RWPE1 (cell line): ENCODE data around the gene VSIG8.

ENCODE experiments used
- CTCF ChIA-PET: fragments of 350-600 bp; sonication (Branson Sonifier 250); formaldehyde crosslinking; extraction: SDS; loops from one replicate; lab custom pipeline; 2021; lab: Yijun Ruan, JAX
- POLR2A ChIA-PET: fragments of 400-600 bp; formaldehyde crosslinking; extraction: SDS; loops from one replicate; lab custom pipeline; 2020; ENCODE audit warnings: antibody characterized with exemption; ENCODE audit not compliant: low non-redundant PET; lab: Yijun Ruan, JAX
- DNase-seq: peaks from one replicate; pipeline ENCODE4 v3.0.0; 2012; ENCODE audit warnings: low spot score
- H3K27ac ChIP-seq: fragments of 450-650 bp; 2 replicates; pipeline ENCODE4 v1.5.1; 2017
- TF ChIP-seq, protein P1 (sequence below): fragments of 450-650 bp; conservative IDR thresholded peaks from 2 replicates; pipeline ENCODE4 v1.5.1; 2017; ENCODE audit warnings: low read depth, mild to moderate bottlenecking

VSIG8 gene

DNA sequence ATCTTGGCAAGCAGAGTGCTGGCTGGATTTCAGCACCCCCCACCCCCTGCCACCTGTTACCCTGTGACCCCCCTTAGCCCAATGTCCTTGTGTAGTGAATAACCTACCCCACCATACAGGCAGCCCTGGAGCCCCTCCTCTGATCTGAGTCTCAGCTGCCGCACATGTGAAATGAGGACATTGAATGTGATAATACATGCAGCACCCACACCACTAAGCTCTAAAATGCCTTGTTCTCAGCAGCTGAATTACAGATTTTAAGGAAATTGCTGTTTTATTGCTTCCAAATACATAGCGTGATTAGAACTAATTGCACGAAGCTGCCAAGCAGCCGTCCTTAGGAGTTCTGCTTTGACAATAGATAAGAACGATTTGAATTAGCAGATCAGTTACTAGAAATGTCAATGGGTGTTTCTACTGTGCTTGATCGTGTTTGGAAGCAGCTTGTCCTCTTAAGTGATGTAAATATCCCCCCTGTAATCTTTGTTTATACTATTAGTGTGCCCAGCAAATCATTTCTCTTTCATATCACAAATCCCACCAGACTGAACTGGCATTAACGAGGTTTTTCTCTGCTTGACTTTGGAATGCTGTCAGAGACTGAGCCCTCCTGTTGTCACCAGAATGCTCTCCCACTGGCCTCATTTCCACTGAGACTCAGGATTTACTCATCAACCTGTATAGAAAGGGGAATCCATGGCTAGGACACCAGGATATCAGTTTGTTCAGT is 30.9 kb downstream of the VSIG8 start:
- POLR2A ChIA-PET = no interaction called here
- CTCF ChIA-PET = interaction anchor here (0.5 to 1.6 kb wide), 2 partner anchors 33 to 173 kb away, joined by 5 to 6 read pairs; no protein-coding TSS in a partner anchor
- no peak overlapping the region for H3K27ac ChIP-seq
- TF ChIP-seq, protein P1, sequence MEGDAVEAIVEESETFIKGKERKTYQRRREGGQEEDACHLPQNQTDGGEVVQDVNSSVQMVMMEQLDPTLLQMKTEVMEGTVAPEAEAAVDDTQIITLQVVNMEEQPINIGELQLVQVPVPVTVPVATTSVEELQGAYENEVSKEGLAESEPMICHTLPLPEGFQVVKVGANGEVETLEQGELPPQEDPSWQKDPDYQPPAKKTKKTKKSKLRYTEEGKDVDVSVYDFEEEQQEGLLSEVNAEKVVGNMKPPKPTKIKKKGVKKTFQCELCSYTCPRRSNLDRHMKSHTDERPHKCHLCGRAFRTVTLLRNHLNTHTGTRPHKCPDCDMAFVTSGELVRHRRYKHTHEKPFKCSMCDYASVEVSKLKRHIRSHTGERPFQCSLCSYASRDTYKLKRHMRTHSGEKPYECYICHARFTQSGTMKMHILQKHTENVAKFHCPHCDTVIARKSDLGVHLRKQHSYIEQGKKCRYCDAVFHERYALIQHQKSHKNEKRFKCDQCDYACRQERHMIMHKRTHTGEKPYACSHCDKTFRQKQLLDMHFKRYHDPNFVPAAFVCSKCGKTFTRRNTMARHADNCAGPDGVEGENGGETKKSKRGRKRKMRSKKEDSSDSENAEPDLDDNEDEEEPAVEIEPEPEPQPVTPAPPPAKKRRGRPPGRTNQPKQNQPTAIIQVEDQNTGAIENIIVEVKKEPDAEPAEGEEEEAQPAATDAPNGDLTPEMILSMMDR = no peak
- no peak for DNase-seq

DNA sequence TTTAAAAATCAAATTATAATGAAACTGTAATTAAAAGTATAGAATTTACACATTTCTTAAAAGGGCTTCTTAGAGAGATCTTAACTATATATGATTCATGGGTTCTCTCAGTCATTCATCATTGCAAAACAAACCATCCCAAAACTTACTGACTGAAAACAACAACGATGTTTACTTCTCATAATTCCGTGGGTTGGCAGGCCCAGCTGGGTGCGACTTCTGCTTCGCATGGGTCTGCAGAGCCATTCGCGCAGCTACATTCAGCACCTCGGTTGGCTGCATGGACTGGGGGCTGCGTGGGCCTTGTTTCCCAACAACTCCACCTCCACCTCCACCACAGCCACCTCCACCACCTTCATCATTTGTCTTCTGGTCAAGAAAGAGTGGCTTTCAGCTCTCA is 31.7 kb downstream of the VSIG8 start:
- H3K27ac ChIP-seq = no peak overlapping the region
- DNase-seq = no peak
- ChIA-PET POLR2A (no interaction called here), CTCF (interaction anchor here (0.7 to 1.5 kb wide), 2 partner anchors 29 to 58 kb away, joined by 3 read pairs; partner anchors contain the start of gene FCRL6)
- TF ChIP-seq, protein P1 = no peak

DNA sequence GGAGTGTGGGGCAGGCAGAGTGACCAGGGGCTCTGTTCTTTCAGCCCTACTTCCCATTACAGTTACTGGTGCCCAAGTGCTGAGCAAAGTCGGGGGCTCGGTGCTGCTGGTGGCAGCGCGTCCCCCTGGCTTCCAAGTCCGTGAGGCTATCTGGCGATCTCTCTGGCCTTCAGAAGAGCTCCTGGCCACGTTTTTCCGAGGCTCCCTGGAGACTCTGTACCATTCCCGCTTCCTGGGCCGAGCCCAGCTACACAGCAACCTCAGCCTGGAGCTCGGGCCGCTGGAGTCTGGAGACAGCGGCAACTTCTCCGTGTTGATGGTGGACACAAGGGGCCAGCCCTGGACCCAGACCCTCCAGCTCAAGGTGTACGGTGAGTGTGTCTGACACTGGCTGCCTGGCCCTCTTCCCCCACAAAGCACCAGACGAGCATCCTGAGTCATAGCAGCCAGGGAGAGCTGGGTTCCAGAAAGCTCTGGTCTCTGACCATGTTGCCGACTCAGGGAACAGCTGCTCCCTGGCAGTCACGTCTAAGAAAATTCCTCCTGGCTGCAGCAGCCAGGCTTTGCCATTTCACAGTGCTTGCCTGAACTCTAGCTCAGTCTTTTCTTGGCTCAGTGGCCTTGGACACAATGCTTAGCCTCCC is 32.5 kb downstream of the VSIG8 start:
- DNase-seq = no peak
- CTCF ChIA-PET = interaction anchor here (0.6 to 1.5 kb wide), 5 partner anchors 25 to 698 kb away, joined by 3 to 5 read pairs (median 3); partner anchors contain the start of gene FCRL6
- POLR2A ChIA-PET = interaction anchor here (0.6 kb wide), 1 partner anchor 22 kb away, joined by 3 read pairs; no protein-coding TSS in a partner anchor

DNA sequence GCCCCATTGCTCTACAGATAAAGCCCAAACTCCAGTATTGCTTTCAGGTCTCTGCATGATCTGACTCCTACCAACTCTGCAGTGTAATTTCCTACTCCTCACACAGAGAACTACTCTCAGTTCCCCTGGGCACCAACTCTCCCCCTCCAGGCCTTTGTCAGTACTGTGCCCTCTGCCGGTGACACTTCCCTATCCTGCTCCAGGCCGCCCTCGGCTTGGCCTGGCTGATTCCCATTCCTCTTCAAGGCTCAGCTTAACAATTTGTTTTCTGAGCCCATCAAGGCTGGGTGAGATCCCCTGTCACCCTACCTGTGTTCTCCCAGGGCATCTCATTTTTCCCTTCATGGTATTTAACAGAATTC is 33.2 kb downstream of the VSIG8 start:
- ChIA-PET POLR2A (no interaction called here), CTCF (interaction anchor here (0.6 to 1.5 kb wide), 3 partner anchors 30 to 697 kb away, joined by 3 read pairs; no protein-coding TSS in a partner anchor)
- DNase-seq = no peak
- no peak overlapping the region for H3K27ac ChIP-seq
- TF ChIP-seq, protein P1 = no peak

More for the DNA sequence above, 32.5 kb downstream of the VSIG8 start:
- H3K27ac ChIP-seq = no peak overlapping the region
- TF ChIP-seq, protein P1 = no peak

DNA sequence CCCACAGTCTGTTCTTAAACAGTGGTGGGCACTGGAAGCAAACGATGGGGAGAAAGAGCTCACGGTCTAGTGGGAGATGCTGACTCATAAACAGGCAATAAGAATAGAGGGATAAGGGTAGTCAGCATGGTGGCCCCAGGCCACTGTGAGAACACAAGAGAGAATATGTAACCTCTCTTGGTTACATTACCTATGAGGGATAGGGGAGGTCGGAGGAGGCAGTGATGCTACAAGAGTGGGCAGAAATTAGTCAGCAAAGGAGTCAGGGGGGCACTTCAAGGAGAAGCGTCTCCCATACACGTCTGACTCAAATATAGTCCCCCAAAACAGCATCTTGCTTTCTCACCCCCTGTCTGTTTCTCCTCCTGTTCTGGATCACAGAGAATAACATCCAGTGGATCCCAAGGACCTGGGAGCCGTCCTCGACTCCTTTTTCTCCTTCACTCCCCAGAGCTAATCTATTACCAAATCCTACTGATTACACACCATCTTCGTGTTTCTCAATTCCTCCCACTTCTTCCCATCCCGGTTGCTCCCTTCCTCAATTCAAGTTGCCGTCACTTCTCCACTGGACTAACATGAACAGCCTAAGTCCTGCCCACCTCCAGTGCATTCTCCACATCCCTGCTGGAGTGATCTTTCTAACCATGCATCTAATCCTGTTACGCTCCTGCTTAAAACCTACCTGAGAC is 33.7 kb downstream of the VSIG8 start:
- ChIA-PET POLR2A (no interaction called here), CTCF (interaction anchor here (0.9 kb wide), 1 partner anchor 30 kb away, joined by 3 read pairs; no protein-coding TSS in a partner anchor)
- H3K27ac ChIP-seq = no peak overlapping the region
- TF ChIP-seq, protein P1 = no peak
- DNase-seq = no peak

DNA sequence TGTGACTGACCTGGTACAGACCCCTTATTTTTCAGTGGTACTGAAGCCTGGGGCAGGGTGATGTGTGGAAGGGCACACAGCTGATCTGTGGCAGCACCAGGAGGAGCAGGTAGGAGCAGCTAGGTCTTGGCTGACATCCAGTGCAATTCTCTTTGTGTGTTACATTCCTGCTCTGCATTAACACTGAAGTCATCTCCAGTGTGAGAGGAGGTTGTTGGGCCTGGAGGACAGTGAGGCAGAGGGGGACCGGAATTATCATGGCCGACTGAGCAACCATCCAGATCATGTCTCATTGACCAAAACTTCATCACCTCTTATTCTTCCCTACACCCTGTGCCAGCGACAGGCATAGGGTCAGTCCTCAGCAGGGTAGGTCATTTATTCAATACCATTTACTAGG is 34.3 kb downstream of the VSIG8 start:
- DNase-seq = no peak
- CTCF ChIA-PET = no interaction called here

More for the DNA sequence above, 34.3 kb downstream of the VSIG8 start:
- TF ChIP-seq, protein P1 = no peak
- H3K27ac ChIP-seq = no peak overlapping the region
- POLR2A ChIA-PET = no interaction called here
